ENCODE data around the gene PXN.

- no peak for TF ChIP-seq PATZ1 (CRISPR knock-in tag; IDR thresholded peaks at IDR 0.05; ENCODE audit: borderline replicate concordance)
- no peak for TF ChIP-seq TCF4 (CRISPR knock-in tag; IDR thresholded peaks at IDR 0.05; ENCODE audit: borderline replicate concordance)
- TF ChIP-seq ZFP3 (CRISPR knock-in tag; IDR thresholded peaks at IDR 0.05) = no peak
- no peak for TF ChIP-seq ARNTL (CRISPR knock-in tag; IDR thresholded peaks at IDR 0.05; ENCODE audit: borderline replicate concordance, low read depth)
- TF ChIP-seq ZFP30 (CRISPR knock-in tag; IDR thresholded peaks at IDR 0.05) = no peak
- TF ChIP-seq ZNF8 (CRISPR knock-in tag; IDR thresholded peaks at IDR 0.05) = no peak
- no peak for TF ChIP-seq CREB5 (CRISPR knock-in tag; IDR thresholded peaks at IDR 0.05; ENCODE audit: low read depth)
- no peak for TF ChIP-seq ZNF70 (CRISPR knock-in tag; IDR thresholded peaks at IDR 0.05)
- TF ChIP-seq PPARA (CRISPR knock-in tag; IDR thresholded peaks at IDR 0.05; ENCODE audit: borderline replicate concordance) = no peak
- TF ChIP-seq OSR1 (CRISPR knock-in tag; IDR thresholded peaks at IDR 0.05) = no peak
- TF ChIP-seq RARB (CRISPR knock-in tag; IDR thresholded peaks at IDR 0.05) = no peak
- no peak for TF ChIP-seq ESRRG (CRISPR knock-in tag; IDR thresholded peaks at IDR 0.05)
- no peak for TF ChIP-seq GLIS3 (CRISPR knock-in tag; IDR thresholded peaks at IDR 0.05)
Observed at GRCh38 chr12:120262852-120263747, 2.4 kb downstream of the PXN start.

Measured in SK-N-SH treated with all-trans-retinoic acid at 6 μM for 48 hours (cell line).